ENCODE data around the gene TCL1A.
"Not testable (repeated sequence)": the region's sequence is repeated elsewhere in the genome, so short reads cannot be mapped to it uniquely, and the experiment has no call there.

TCL1A gene

DNA sequence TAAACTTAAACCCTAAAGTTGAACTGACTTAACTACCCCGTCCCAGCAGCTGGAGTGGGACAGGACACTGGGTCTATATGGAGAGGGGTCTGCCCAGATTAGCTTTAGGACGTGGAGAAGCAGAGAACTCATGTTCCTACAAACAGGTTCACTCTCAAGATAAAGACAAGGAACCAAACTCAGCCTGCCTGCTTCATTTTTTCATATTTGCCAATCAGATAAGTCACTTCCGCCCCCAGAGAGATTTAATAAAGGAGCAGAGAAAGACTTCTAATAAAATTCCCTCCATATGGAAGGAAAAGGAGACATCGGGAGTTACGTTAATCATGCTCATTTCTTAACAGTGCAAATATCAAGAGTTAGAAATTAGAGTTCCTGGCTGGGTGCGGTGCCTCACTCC is 42.2 kb upstream of the TCL1A start:
- TF ChIP-seq, protein P1, sequence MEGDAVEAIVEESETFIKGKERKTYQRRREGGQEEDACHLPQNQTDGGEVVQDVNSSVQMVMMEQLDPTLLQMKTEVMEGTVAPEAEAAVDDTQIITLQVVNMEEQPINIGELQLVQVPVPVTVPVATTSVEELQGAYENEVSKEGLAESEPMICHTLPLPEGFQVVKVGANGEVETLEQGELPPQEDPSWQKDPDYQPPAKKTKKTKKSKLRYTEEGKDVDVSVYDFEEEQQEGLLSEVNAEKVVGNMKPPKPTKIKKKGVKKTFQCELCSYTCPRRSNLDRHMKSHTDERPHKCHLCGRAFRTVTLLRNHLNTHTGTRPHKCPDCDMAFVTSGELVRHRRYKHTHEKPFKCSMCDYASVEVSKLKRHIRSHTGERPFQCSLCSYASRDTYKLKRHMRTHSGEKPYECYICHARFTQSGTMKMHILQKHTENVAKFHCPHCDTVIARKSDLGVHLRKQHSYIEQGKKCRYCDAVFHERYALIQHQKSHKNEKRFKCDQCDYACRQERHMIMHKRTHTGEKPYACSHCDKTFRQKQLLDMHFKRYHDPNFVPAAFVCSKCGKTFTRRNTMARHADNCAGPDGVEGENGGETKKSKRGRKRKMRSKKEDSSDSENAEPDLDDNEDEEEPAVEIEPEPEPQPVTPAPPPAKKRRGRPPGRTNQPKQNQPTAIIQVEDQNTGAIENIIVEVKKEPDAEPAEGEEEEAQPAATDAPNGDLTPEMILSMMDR (IDR thresholded peaks at IDR 0.05) = no peak
- no peak for DNase-seq (ENCODE audit: low spot score)
- Histone ChIP-seq H3K27ac (no peak overlapping the region), H3K4me3 (no peak overlapping the region)

GRCh38 chr14:95741781-95742180 is 27.9 kb upstream of the TCL1A start:
- TF ChIP-seq, protein P1 (IDR thresholded peaks at IDR 0.05) = no peak
- no peak for DNase-seq (ENCODE audit: low spot score)
- H3K27ac ChIP-seq = no peak overlapping the region

DNA sequence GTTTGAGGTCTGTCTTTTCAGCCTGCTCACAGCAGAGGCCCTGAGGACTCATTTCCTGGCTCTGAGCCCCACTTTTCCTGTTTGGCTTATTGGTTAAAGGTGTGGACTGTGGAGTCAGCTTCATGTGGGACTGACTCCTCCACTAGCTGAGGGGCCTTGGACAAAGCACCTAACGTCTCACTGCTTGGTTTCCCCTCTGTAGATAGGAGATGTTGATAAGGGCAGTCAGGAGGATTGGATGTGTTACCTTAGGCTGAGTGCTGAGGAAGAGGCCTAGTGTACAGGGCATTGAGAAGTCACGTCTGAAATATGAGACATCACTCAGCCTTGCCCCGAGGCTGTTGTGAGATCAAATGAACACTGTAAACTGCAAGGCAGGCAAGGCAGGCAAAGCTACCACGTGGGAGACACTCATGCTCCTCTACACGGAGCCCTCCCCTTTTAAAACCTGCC is 27.1 kb upstream of the TCL1A start:
- no peak overlapping the region for H3K4me3 ChIP-seq
- H3K27ac ChIP-seq = no peak overlapping the region
- DNase-seq (ENCODE audit: low spot score) = no peak
- TF ChIP-seq, protein P1 (IDR thresholded peaks at IDR 0.05) = no peak

More at GRCh38 chr14:95741781-95742180, 27.9 kb upstream of the TCL1A start:
- H3K4me3 ChIP-seq = no peak overlapping the region

DNA sequence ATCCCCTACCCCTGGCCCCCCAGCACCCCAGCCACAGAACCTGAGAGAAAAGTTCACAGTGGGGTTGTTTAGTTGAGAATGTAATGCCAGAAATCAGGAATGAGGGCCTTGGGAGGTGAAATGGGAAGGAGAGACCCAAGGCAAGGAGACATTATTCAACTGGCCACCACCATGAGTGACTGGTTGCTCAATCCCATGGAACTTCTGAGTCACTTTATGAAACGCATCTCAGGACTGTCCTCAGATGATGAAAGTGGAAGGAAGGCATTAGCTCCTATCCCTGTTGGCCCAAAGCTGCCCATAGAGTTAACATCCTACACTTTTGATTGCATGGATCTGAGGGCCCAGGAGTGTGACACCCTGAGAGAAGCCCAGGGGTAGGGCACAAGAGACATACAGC is 25.4 kb upstream of the TCL1A start:
- Histone ChIP-seq H3K27ac (no peak overlapping the region), H3K4me3 (no peak overlapping the region)
- TF ChIP-seq, protein P1 (IDR thresholded peaks at IDR 0.05) = no peak
- no peak for DNase-seq (ENCODE audit: low spot score)

DNA sequence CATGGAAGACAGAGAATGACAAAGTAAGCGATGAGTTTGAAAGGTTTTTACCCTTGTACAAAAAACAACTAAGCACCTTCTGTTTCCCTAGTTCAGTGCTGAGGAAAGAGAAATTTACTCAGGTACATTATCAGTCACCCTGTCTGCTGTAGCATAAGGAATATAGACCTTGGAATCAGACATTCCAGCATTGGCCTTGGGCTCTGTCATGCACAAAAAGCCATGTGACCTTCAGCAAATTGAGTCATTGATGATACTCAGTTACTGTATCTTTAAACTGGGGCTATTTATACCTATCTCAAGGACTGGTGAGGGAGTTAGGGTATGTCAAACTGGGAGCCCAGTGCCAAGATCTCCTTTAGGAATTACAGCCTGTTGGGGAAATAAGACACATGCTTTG is 19.3 kb upstream of the TCL1A start:
- DNase-seq (ENCODE audit: low spot score) = no peak
- H3K4me3 ChIP-seq = no peak overlapping the region
- TF ChIP-seq, protein P1 (IDR thresholded peaks at IDR 0.05) = no peak
- no peak overlapping the region for H3K27ac ChIP-seq

- TF ChIP-seq, protein P1 (IDR thresholded peaks at IDR 0.05) = no peak
- DNase-seq (ENCODE audit: low spot score) = no peak
- H3K27ac ChIP-seq = no peak overlapping the region
- no peak overlapping the region for H3K4me3 ChIP-seq
These were observed 16.2 kb upstream of the TCL1A start for GRCh38 chr14:95730126-95730525.

GRCh38 chr14:95729402-95730028 is 15.6 kb upstream of the TCL1A start:
- H3K27ac ChIP-seq; H3K4me3 ChIP-seq; DNase-seq (ENCODE audit: low spot score): not testable (repeated sequence)
